GM18867 (cell line): Measurements from ENCODE around the gene TIAM1.

Experiments
- ATAC-seq: cut with Tn5 transposase; IDR thresholded peaks from one replicate; pipeline ENCODE4 v1.9.1; 2021; ENCODE audit warnings: mild to moderate bottlenecking, moderate library complexity; ENCODE audit not compliant: unreplicated experiment

The TIAM1 gene

GRCh38 chr21:31145274-31145673 lies 198.8 kb downstream of the TIAM1 start:
- no peak for ATAC-seq

GRCh38 chr21:31143036-31143435 lies 201.0 kb downstream of the TIAM1 start:
- ATAC-seq: no peak

GRCh38 chr21:31142600-31142999 lies 201.5 kb downstream of the TIAM1 start:
- ATAC-seq: peak; percentile 81

GRCh38 chr21:31141389-31142000 lies 202.6 kb downstream of the TIAM1 start:
- no peak for ATAC-seq

- no peak for ATAC-seq
These were observed 203.4 kb downstream of the TIAM1 start for GRCh38 chr21:31140676-31141075.

GRCh38 chr21:31140025-31140424 lies 204.0 kb downstream of the TIAM1 start:
- ATAC-seq: no peak

- no peak for ATAC-seq
These were observed 206.1 kb downstream of the TIAM1 start for GRCh38 chr21:31137960-31138359.

- ATAC-seq: peak; percentile 41
These were observed 207.2 kb downstream of the TIAM1 start for GRCh38 chr21:31136891-31137290.

GRCh38 chr21:31135531-31136184 lies 208.4 kb downstream of the TIAM1 start:
- ATAC-seq: no peak

- ATAC-seq: peak; percentile 6
These were observed 210.7 kb downstream of the TIAM1 start for GRCh38 chr21:31133243-31133830.

- peak; percentile 86 for ATAC-seq
These were observed 211.4 kb downstream of the TIAM1 start for GRCh38 chr21:31132574-31133242.

- ATAC-seq: no peak
These were observed 213.2 kb downstream of the TIAM1 start for GRCh38 chr21:31130821-31131220.

- no peak for ATAC-seq
These were observed 215.8 kb downstream of the TIAM1 start for GRCh38 chr21:31128234-31128633.

- peak; percentile 93 for ATAC-seq
These were observed 220.1 kb downstream of the TIAM1 start for GRCh38 chr21:31124010-31124409.

- ATAC-seq: no peak
These were observed 224.9 kb downstream of the TIAM1 start for GRCh38 chr21:31119199-31119598.

GRCh38 chr21:31117128-31117916 lies 226.7 kb downstream of the TIAM1 start:
- ATAC-seq: no peak

- ATAC-seq: no peak
These were observed 228.8 kb downstream of the TIAM1 start for GRCh38 chr21:31115249-31115648.

- ATAC-seq: no peak
These were observed 233.0 kb downstream of the TIAM1 start for GRCh38 chr21:31111093-31111492.

- ATAC-seq: no peak
These were observed 233.6 kb downstream of the TIAM1 start for GRCh38 chr21:31110430-31110829.

- peak; percentile 61 for ATAC-seq
These were observed 236.2 kb downstream of the TIAM1 start for GRCh38 chr21:31107871-31108270.

- ATAC-seq: no peak
These were observed 236.8 kb downstream of the TIAM1 start for GRCh38 chr21:31107176-31107785.
